Measurements from ENCODE around the gene ACVR2B.

ACVR2B gene

DNA sequence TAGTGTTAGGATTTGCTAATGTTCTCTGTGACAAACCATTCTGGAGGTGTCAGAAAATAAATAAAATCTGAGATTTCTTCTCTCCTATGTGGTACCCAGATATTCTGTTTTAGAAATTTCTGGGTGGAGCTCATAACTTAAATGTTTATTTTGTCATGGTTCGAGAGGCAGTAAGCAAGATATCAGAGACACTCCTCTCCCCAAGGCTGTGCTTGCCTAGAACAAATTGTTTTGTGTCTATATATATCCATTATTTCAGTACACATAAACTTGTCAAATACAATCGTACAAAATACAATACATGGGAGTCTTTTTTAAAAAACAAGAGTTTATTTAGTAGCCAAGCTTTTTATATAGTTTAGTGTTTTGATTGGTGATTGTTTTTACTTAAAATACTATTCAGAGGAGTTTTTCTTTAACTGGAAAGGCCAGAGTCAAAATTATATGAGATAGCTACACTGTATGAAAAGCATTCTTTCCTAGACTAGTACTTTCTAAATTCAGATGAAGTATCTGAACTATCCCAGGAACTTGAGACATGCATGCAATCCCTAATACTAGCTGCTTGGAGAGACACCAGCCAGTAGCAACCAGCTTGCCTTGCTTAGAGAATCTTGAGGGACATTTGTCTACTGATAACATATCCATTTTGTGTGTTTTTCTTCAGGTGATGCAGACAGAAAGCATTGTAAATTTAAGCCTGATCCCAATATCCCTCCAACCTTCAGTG lies 47.2 kb downstream of the ACVR2B start:
- Histone ChIP-seq H3K27ac (ENCODE audit: low read depth, low read length) (no peak overlapping the region), H3K4me3 (ENCODE audit: low read depth in 1 of 5, low read length in 5 of 5) (no peak overlapping the region), H3K36me3 (ENCODE audit: control insufficient read depth in 5 of 5, insufficient read depth in 5 of 5, low read length in 5 of 5) (peaks cover 9 to 29% (median 25%) of the 10 kb centered on the region in 5 donors), H3K9me3 (ENCODE audit: control insufficient read depth in 5 of 5, low read length in 5 of 5) (no peaks in the 10 kb centered on the region), H3K27me3 (ENCODE audit: control insufficient read depth in 5 of 5, insufficient read depth in 4 of 5, low read length in 5 of 5) (no peaks in the 10 kb centered on the region), H3K4me1 (ENCODE audit: control insufficient read depth in 5 of 5, insufficient read depth in 5 of 5, low read length in 5 of 5) (peaks cover 0 to 12% (median 11%) of the 10 kb centered on the region in 5 donors), H3K9ac (ENCODE audit: low read length in 5 of 5) (no peak overlapping the region)

DNA sequence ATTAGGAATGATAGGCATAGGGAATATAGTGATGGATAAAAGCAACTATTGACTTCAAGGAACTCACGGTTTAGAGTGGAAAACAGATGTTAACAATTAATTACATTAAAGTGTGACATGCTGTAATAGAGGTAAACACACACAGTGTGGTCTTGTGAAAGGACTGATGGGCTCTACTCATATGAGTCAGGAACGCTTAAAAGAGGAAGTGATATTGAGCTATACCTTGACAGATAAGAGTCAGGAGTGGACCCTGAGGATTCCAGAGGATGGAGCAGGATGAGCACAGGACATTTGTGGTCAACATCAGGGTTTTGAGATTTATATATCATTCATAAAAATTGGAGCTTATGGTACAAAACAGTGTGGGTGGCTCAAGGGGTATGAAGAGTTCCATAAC lies 53.4 kb downstream of the ACVR2B start:
- Histone ChIP-seq H3K36me3 (ENCODE audit: control insufficient read depth in 5 of 5, insufficient read depth in 5 of 5, low read length in 5 of 5) (peaks cover 15 to 41% (median 33%) of the 10 kb centered on the region in 5 donors), H3K9ac (ENCODE audit: low read length in 5 of 5) (no peak overlapping the region), H3K9me3 (ENCODE audit: control insufficient read depth in 5 of 5, low read length in 5 of 5) (no peaks in the 10 kb centered on the region), H3K4me3 (ENCODE audit: low read depth in 1 of 5, low read length in 5 of 5) (no peak overlapping the region), H3K27ac (ENCODE audit: low read depth, low read length) (no peak overlapping the region), H3K4me1 (ENCODE audit: control insufficient read depth in 5 of 5, insufficient read depth in 5 of 5, low read length in 5 of 5) (no peaks in the 10 kb centered on the region), H3K27me3 (ENCODE audit: control insufficient read depth in 5 of 5, insufficient read depth in 4 of 5, low read length in 5 of 5) (no peaks in the 10 kb centered on the region)

DNA sequence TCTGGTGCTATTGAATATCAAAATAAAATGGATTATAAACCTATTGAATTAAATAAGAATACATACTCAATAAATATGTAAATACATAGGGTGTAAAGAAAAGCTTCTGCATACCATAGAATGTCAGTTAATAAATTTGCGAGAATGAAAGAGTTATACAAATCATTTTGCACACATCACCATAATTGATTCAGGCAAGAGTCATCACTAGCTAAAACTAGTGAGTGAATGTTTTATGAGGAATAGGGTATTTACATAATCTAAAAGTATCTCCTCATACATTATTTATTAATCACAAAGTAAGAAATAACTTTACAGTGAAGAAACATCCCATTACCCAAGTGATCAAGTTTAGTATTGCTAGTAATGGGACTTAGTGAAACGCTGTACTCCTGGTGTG lies 56.0 kb downstream of the ACVR2B start:
- H3K4me3 ChIP-seq (ENCODE audit: low read depth in 1 of 5, low read length in 5 of 5): no peak overlapping the region
- H3K9me3 ChIP-seq (ENCODE audit: control insufficient read depth in 5 of 5, low read length in 5 of 5): no peaks in the 10 kb centered on the region
- H3K27ac ChIP-seq (ENCODE audit: low read depth, low read length): no peak overlapping the region
- peaks cover 20 to 40% (median 35%) of the 10 kb centered on the region in 5 donors for H3K36me3 ChIP-seq (ENCODE audit: control insufficient read depth in 5 of 5, insufficient read depth in 5 of 5, low read length in 5 of 5)
- H3K9ac ChIP-seq (ENCODE audit: low read length in 5 of 5): no peak overlapping the region
- no peaks in the 10 kb centered on the region for H3K4me1 ChIP-seq (ENCODE audit: control insufficient read depth in 5 of 5, insufficient read depth in 5 of 5, low read length in 5 of 5)
- no peaks in the 10 kb centered on the region for H3K27me3 ChIP-seq (ENCODE audit: control insufficient read depth in 5 of 5, insufficient read depth in 4 of 5, low read length in 5 of 5)

- no peak overlapping the region for H3K27ac ChIP-seq (ENCODE audit: low read depth, low read length)
- no peaks in the 10 kb centered on the region for H3K27me3 ChIP-seq (ENCODE audit: control insufficient read depth in 5 of 5, insufficient read depth in 4 of 5, low read length in 5 of 5)
- H3K9me3 ChIP-seq (ENCODE audit: control insufficient read depth in 5 of 5, low read length in 5 of 5): no peaks in the 10 kb centered on the region
- no peak overlapping the region for H3K4me3 ChIP-seq (ENCODE audit: low read depth in 1 of 5, low read length in 5 of 5)
- H3K9ac ChIP-seq (ENCODE audit: low read length in 5 of 5): no peak overlapping the region
- H3K36me3 ChIP-seq (ENCODE audit: control insufficient read depth in 5 of 5, insufficient read depth in 5 of 5, low read length in 5 of 5): peaks cover 26 to 44% (median 35%) of the 10 kb centered on the region in 5 donors
- no peaks in the 10 kb centered on the region for H3K4me1 ChIP-seq (ENCODE audit: control insufficient read depth in 5 of 5, insufficient read depth in 5 of 5, low read length in 5 of 5)
Observed at GRCh38 chr3:38510631-38511030, 56.9 kb downstream of the ACVR2B start.

DNA sequence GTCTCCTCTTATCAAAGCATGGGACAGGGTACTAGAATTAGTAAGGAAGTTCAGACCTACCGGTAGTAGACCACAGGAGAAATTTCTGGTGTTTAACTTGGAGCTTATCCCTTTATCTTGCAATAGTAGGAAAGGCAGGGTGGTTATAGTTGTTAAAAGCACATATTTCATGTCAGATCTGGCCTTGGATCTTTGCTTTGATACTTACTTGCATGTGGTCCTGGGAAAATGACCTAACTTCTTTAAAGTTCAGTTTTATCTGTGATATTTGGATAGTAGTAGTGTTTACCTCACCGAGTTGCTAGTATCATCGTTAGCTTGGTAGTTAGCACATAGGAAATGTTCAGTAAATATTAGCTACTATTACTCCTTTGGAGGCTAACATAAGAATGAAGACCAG lies 57.9 kb downstream of the ACVR2B start:
- Histone ChIP-seq H3K4me1 (ENCODE audit: control insufficient read depth in 5 of 5, insufficient read depth in 5 of 5, low read length in 5 of 5) (no peaks in the 10 kb centered on the region), H3K9ac (ENCODE audit: low read length in 5 of 5) (no peak overlapping the region), H3K27ac (ENCODE audit: low read depth, low read length) (no peak overlapping the region), H3K9me3 (ENCODE audit: control insufficient read depth in 5 of 5, low read length in 5 of 5) (no peaks in the 10 kb centered on the region), H3K36me3 (ENCODE audit: control insufficient read depth in 5 of 5, insufficient read depth in 5 of 5, low read length in 5 of 5) (peaks cover 26 to 43% (median 35%) of the 10 kb centered on the region in 5 donors), H3K4me3 (ENCODE audit: low read depth in 1 of 5, low read length in 5 of 5) (no peak overlapping the region), H3K27me3 (ENCODE audit: control insufficient read depth in 5 of 5, insufficient read depth in 4 of 5, low read length in 5 of 5) (no peaks in the 10 kb centered on the region)

DNA sequence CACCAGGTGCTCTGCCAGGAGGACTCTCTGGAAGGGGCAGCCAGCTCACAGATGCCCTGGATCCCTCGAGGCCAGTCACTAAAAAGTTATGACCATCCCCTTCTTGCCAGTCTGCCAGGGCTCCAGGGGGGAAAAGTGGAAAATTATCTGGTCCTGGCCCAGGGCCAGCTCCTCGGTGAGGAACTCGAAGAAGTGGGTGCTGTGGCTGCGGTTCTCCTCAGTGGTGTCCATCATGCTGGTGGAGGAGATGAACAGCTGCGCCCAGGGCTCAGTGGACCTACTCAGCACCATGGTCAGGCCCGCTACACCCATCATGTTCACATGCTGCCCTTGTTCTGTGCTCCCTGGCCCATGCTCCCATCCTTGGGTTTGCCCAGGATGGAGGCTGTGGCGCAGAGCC lies 61.7 kb downstream of the ACVR2B start:
- Histone ChIP-seq H3K4me1 (ENCODE audit: control insufficient read depth in 5 of 5, insufficient read depth in 5 of 5, low read length in 5 of 5) (peaks cover 0 to 3% (median 0%) of the 10 kb centered on the region in 5 donors), H3K27me3 (ENCODE audit: control insufficient read depth in 5 of 5, insufficient read depth in 4 of 5, low read length in 5 of 5) (no peaks in the 10 kb centered on the region), H3K9me3 (ENCODE audit: control insufficient read depth in 5 of 5, low read length in 5 of 5) (no peaks in the 10 kb centered on the region), H3K27ac (ENCODE audit: low read depth, low read length) (no peak overlapping the region), H3K4me3 (ENCODE audit: low read depth in 1 of 5, low read length in 5 of 5) (no peak overlapping the region), H3K9ac (ENCODE audit: low read length in 5 of 5) (no peak overlapping the region), H3K36me3 (ENCODE audit: control insufficient read depth in 5 of 5, insufficient read depth in 5 of 5, low read length in 5 of 5) (peaks cover 16 to 50% (median 26%) of the 10 kb centered on the region in 5 donors)

- Histone ChIP-seq H3K9ac (ENCODE audit: low read length in 5 of 5) (no peak overlapping the region), H3K4me3 (ENCODE audit: low read depth in 1 of 5, low read length in 5 of 5) (no peak overlapping the region), H3K36me3 (ENCODE audit: control insufficient read depth in 5 of 5, insufficient read depth in 5 of 5, low read length in 5 of 5) (peaks cover 10 to 40% (median 17%) of the 10 kb centered on the region in 5 donors), H3K27me3 (ENCODE audit: control insufficient read depth in 5 of 5, insufficient read depth in 4 of 5, low read length in 5 of 5) (no peaks in the 10 kb centered on the region), H3K4me1 (ENCODE audit: control insufficient read depth in 5 of 5, insufficient read depth in 5 of 5, low read length in 5 of 5) (peaks cover 0 to 3% (median 0%) of the 10 kb centered on the region in 5 donors), H3K27ac (ENCODE audit: low read depth, low read length) (no peak overlapping the region), H3K9me3 (ENCODE audit: control insufficient read depth in 5 of 5, low read length in 5 of 5) (no peaks in the 10 kb centered on the region)
Observed at GRCh38 chr3:38516669-38517068, 63.0 kb downstream of the ACVR2B start.

- Histone ChIP-seq H3K27me3 (ENCODE audit: control insufficient read depth in 5 of 5, insufficient read depth in 4 of 5, low read length in 5 of 5) (no peaks in the 10 kb centered on the region), H3K9me3 (ENCODE audit: control insufficient read depth in 5 of 5, low read length in 5 of 5) (no peaks in the 10 kb centered on the region), H3K36me3 (ENCODE audit: control insufficient read depth in 5 of 5, insufficient read depth in 5 of 5, low read length in 5 of 5) (peaks cover 9 to 28% (median 13%) of the 10 kb centered on the region in 5 donors), H3K27ac (ENCODE audit: low read depth, low read length) (no peak overlapping the region), H3K4me3 (ENCODE audit: low read depth in 1 of 5, low read length in 5 of 5) (no peak overlapping the region), H3K9ac (ENCODE audit: low read length in 5 of 5) (no peak overlapping the region), H3K4me1 (ENCODE audit: control insufficient read depth in 5 of 5, insufficient read depth in 5 of 5, low read length in 5 of 5) (peaks cover 0 to 3% (median 0%) of the 10 kb centered on the region in 5 donors)
Observed at GRCh38 chr3:38519000-38519399, 65.3 kb downstream of the ACVR2B start.

DNA sequence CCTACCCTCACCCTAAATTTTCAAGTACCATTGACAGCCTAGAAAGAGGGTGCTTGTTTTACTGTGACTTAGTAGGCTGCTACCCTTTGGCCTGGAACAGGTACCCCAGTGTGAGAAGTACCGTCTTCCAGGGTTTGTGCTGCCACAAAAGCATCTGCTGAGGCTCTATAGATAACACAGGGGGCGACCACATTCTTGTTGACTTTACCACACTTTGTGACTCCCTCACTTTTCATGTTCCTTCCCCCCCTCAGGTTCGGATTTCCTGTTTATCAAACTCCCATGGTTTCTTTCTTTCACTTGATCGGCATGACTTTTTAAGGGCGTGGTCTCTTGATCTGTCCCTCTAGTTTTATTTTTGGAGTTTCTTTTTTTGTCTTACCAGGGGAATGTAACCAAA lies 66.0 kb downstream of the ACVR2B start:
- Histone ChIP-seq H3K27ac (ENCODE audit: low read depth, low read length) (no peak overlapping the region), H3K27me3 (ENCODE audit: control insufficient read depth in 5 of 5, insufficient read depth in 4 of 5, low read length in 5 of 5) (no peaks in the 10 kb centered on the region), H3K9me3 (ENCODE audit: control insufficient read depth in 5 of 5, low read length in 5 of 5) (no peaks in the 10 kb centered on the region), H3K4me3 (ENCODE audit: low read depth in 1 of 5, low read length in 5 of 5) (no peak overlapping the region), H3K4me1 (ENCODE audit: control insufficient read depth in 5 of 5, insufficient read depth in 5 of 5, low read length in 5 of 5) (peaks cover 0 to 3% (median 0%) of the 10 kb centered on the region in 5 donors), H3K36me3 (ENCODE audit: control insufficient read depth in 5 of 5, insufficient read depth in 5 of 5, low read length in 5 of 5) (peaks cover 16 to 30% (median 16%) of the 10 kb centered on the region in 5 donors), H3K9ac (ENCODE audit: low read length in 5 of 5) (no peak overlapping the region)

DNA sequence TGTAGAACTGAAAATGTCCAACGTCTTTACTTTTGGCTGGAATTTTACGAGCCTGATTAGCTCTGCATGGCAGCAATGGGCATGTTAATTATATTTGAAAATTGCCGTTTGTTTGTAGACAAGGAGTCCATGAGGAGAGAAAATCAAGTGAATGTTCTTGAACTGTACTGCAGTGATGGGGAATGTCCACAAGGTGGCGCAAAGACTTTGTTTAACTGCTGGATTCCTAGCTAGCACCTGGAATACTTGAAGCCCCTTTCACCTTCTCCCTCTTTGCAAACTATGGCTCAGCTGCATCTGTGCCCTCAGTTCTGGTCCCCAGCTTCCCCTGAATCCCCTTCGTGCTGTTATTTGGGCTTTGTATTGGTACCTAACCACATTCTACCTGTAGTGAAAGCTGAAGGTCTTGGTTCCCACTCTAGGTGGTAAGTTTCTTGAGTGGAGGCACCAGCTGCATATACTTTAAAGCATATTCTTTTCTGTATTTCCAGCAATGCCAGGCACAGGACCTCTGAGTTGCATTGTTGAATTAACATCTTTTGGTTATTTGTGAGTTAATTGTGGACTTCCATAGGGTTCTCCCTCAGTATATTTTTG lies 67.8 kb downstream of the ACVR2B start:
- Histone ChIP-seq H3K4me3 (ENCODE audit: low read depth in 1 of 5, low read length in 5 of 5) (no peak overlapping the region), H3K27me3 (ENCODE audit: control insufficient read depth in 5 of 5, insufficient read depth in 4 of 5, low read length in 5 of 5) (no peaks in the 10 kb centered on the region), H3K9me3 (ENCODE audit: control insufficient read depth in 5 of 5, low read length in 5 of 5) (no peaks in the 10 kb centered on the region), H3K4me1 (ENCODE audit: control insufficient read depth in 5 of 5, insufficient read depth in 5 of 5, low read length in 5 of 5) (peaks cover 0 to 3% (median 0%) of the 10 kb centered on the region in 5 donors), H3K27ac (ENCODE audit: low read depth, low read length) (no peak overlapping the region), H3K36me3 (ENCODE audit: control insufficient read depth in 5 of 5, insufficient read depth in 5 of 5, low read length in 5 of 5) (peaks cover 16 to 38% (median 23%) of the 10 kb centered on the region in 5 donors), H3K9ac (ENCODE audit: low read length in 5 of 5) (no peak overlapping the region)
